Neural cell (in vitro differentiated cells): ENCODE measurements around the gene RORC. TPM values are rescaled to one million over a fixed set of nuclear protein-coding genes. Genes with fewer than 3 reads are reported as not detected.

Source experiments
- H2AFZ ChIP-seq: fragments of 200-600, 300-800 bp; sonication (generic), shearing (Covaris generic); 2 replicates; pipeline ENCODE4 v1.6.0; 2014; ENCODE audit warnings: low read depth, mild to moderate bottlenecking, antibody characterized with exemption, low read length, moderate library complexity
- H3F3A ChIP-seq: fragments of 200-600 bp; shearing (Covaris generic); 2 replicates; pipeline ENCODE4 v1.6.1; 2016; ENCODE audit warnings: mild to moderate bottlenecking, moderate library complexity, mixed read lengths, antibody characterized with exemption, low read length; ENCODE audit not compliant: insufficient read depth, poor library complexity, severe bottlenecking
- H3K27ac ChIP-seq: fragments of 200-600, 300-800 bp; sonication (generic), shearing (Covaris generic); 2 replicates; pipeline ENCODE4 v1.5.1; 2014; ENCODE audit warnings: mild to moderate bottlenecking, low read length, moderate library complexity
- H3K27me3 ChIP-seq: fragments of 300-800, 200-600 bp; sonication (generic), shearing (Covaris generic); 2 replicates; pipeline ENCODE4 v1.6.0; 2014; ENCODE audit warnings: mild to moderate bottlenecking, low read depth, low read length, moderate library complexity; ENCODE audit not compliant: insufficient read depth
- H3K36me3 ChIP-seq: fragments of 300-800, 200-600 bp; sonication (generic), shearing (Covaris generic); 2 replicates; pipeline ENCODE4 v1.5.1; 2014; ENCODE audit warnings: mild to moderate bottlenecking, antibody characterized with exemption, low read length, moderate library complexity; ENCODE audit not compliant: insufficient read depth
- H3K4me2 ChIP-seq: fragments of 300-800, 200-600 bp; sonication (generic), shearing (Covaris generic); 2 replicates; pipeline ENCODE4 v1.6.0; 2014; ENCODE audit warnings: mild to moderate bottlenecking, low read length
- H3K4me3 ChIP-seq: fragments of 300-800, 200-600 bp; sonication (generic), shearing (Covaris generic); 2 replicates; pipeline ENCODE4 v1.5.1; 2014; ENCODE audit warnings: mild to moderate bottlenecking, low read length, moderate library complexity
- H3K79me2 ChIP-seq: fragments of 200-600 bp; shearing (Covaris generic); replicated peaks from 2 replicates; pipeline ENCODE4 v1.6.0; 2014; ENCODE audit warnings: mild to moderate bottlenecking, low read length, moderate library complexity; ENCODE audit not compliant: insufficient read depth
- H3K9ac ChIP-seq: fragments of 300-800, 200-600 bp; sonication (generic), shearing (Covaris generic); 2 replicates; pipeline ENCODE4 v1.6.1; 2016; ENCODE audit warnings: mild to moderate bottlenecking, low read length, mixed read lengths
- H3K9me2 ChIP-seq: fragments of 200-600 bp; shearing (Covaris generic); 2 replicates; pipeline ENCODE4 v1.6.1; 2016; ENCODE audit warnings: mild to moderate bottlenecking, low read length, mixed read lengths; ENCODE audit not compliant: insufficient read depth
- H3K9me3 ChIP-seq: fragments of 200-600, 300-800 bp; sonication (generic), shearing (Covaris generic); 2 replicates; pipeline ENCODE4 v1.6.1; 2016; ENCODE audit warnings: mild to moderate bottlenecking, mixed run types, low read length, moderate library complexity, mixed read lengths
- H4K20me1 ChIP-seq: fragments of 200-600 bp; shearing (Covaris generic); 2 replicates; pipeline ENCODE4 v1.6.1; 2016; ENCODE audit warnings: mild to moderate bottlenecking, mixed run types; ENCODE audit not compliant: insufficient read depth
- CTCF ChIP-seq: fragments of 450-650 bp; IDR thresholded peaks from 2 replicates; pipeline ENCODE4 v1.5.1; 2014; ENCODE audit warnings: antibody characterized with exemption, mild to moderate bottlenecking, moderate library complexity; ENCODE audit not compliant: poor library complexity, severe bottlenecking
- EP300 ChIP-seq: fragments of 450-650 bp; conservative IDR thresholded peaks from 2 replicates; pipeline ENCODE4 v1.6.1; 2014; ENCODE audit warnings: antibody characterized with exemption, mild to moderate bottlenecking, moderate library complexity; ENCODE audit not compliant: poor library complexity, severe bottlenecking
- EZH2 ChIP-seq: fragments of 200-600, 300-800 bp; shearing (Covaris generic), sonication (generic); IDR thresholded peaks from 2 replicates; pipeline ENCODE4 v1.6.1; 2014; ENCODE audit warnings: antibody characterized with exemption, low read length, borderline replicate concordance, mild to moderate bottlenecking; ENCODE audit not compliant: insufficient read depth, poor library complexity, severe bottlenecking
- MXI1 ChIP-seq: fragments of 450-650 bp; conservative IDR thresholded peaks from 2 replicates; pipeline ENCODE4 v1.6.1; 2014; ENCODE audit warnings: antibody characterized with exemption, mild to moderate bottlenecking; ENCODE audit not compliant: poor library complexity, severe bottlenecking
- POLR2AphosphoS5 ChIP-seq: IDR thresholded peaks from 2 replicates; pipeline ENCODE4 v1.6.1; 2012
- RAD21 ChIP-seq: fragments of 450-650 bp; conservative IDR thresholded peaks from 2 replicates; pipeline ENCODE4 v1.6.1; 2014; ENCODE audit warnings: antibody characterized with exemption, mild to moderate bottlenecking, moderate library complexity
- REST ChIP-seq: IDR thresholded peaks from 2 replicates; pipeline ENCODE4 v1.6.1; 2012; ENCODE audit warnings: borderline replicate concordance
- SMC3 ChIP-seq: fragments of 450-650 bp; conservative IDR thresholded peaks from 2 replicates; pipeline ENCODE4 v1.6.1; 2014; ENCODE audit warnings: antibody characterized with exemption, mild to moderate bottlenecking, moderate library complexity; ENCODE audit not compliant: poor library complexity
- TAF1 ChIP-seq: IDR thresholded peaks from 2 replicates; pipeline ENCODE4 v1.6.1; 2012; ENCODE audit warnings: low read depth
- polyA plus RNA-seq: library from polyadenylated mRNA; depleted of rRNA; stranded (reverse); fragments of >200 nt; gene quantifications from 2 replicates; pipeline ENCODE4 v1.2.3, GENCODE V29; 2014

Gene RORC
- polyA plus RNA-seq, 1 donor from 2014 or later: 0.45 TPM

GRCh38 chr1:151840421-151840820, 8.8 kb upstream of the RORC start:
- Histone ChIP-seq H3F3A (no peaks in the 10 kb centered on the region), H3K4me3 (no peak overlapping the region), H3K9ac (no peak overlapping the region), H3K79me2 (no peaks in the 10 kb centered on the region), H3K36me3 (no peaks in the 10 kb centered on the region), H3K27ac (no peak overlapping the region), H3K27me3 (peaks cover 57% of the 10 kb centered on the region), H3K4me2 (no peak overlapping the region), H2AFZ (no peak overlapping the region), H3K9me2 (no peaks in the 10 kb centered on the region), H3K9me3 (no peaks in the 10 kb centered on the region), H4K20me1 (no peaks in the 10 kb centered on the region)
- TF ChIP-seq POLR2AphosphoS5 (no peak), EZH2 (no peak), EP300 (no peak), CTCF (no peak), RAD21 (no peak)

GRCh38 chr1:151839457-151840403, 8.1 kb upstream of the RORC start, which contains the start of gene C2CD4D:
C2CD4D (minus strand) TSS chr1:151839820; CDS start chr1:151838989, 831 bp downstream.
- no peaks in the 10 kb centered on the region for H3K79me2 ChIP-seq
- H3K9me3 ChIP-seq: no peaks in the 10 kb centered on the region
- H3K4me3 ChIP-seq: peak within 1 kb of the TSS; percentile 44
- TF ChIP-seq RAD21: no peak
- no peak for TF ChIP-seq SMC3
- TF ChIP-seq EZH2: no peak
- no peak for TF ChIP-seq CTCF
- no peak for TF ChIP-seq EP300
- TF ChIP-seq REST: no peak
- no peak for TF ChIP-seq TAF1
- TF ChIP-seq POLR2AphosphoS5: no peak
- no peak for TF ChIP-seq MXI1
- no peaks in the 10 kb centered on the region for H3F3A ChIP-seq
- H3K4me2 ChIP-seq: no peak within 1 kb of the TSS
- H3K9me2 ChIP-seq: no peaks in the 10 kb centered on the region
- no peak within 1 kb of the TSS for H3K27ac ChIP-seq
- H3K27me3 ChIP-seq: peaks cover 57% of the 10 kb centered on the region
- no peak within 1 kb of the TSS for H2AFZ ChIP-seq
- no peaks in the 10 kb centered on the region for H3K36me3 ChIP-seq
- no peaks in the 10 kb centered on the region for H4K20me1 ChIP-seq
- H3K9ac ChIP-seq: no peak within 1 kb of the TSS
